IPS DF 6.9 (cell line): Measurements from ENCODE around the gene PVALEF.

ENCODE experiments used
- DNase-seq: peaks from one replicate; pipeline ENCODE4 v3.0.0-alpha.2; 2013; ENCODE audit warnings: low read depth, low spot score
- H3K27ac ChIP-seq: one replicate; pipeline ENCODE4 v1.5.1; 2013; ENCODE audit warnings: low read length, control low read depth
- H3K27me3 ChIP-seq: 2 replicates; pipeline ENCODE4 v1.6.1; 2013; ENCODE audit warnings: mild to moderate bottlenecking, low read length; ENCODE audit not compliant: control insufficient read depth, insufficient read depth
- H3K36me3 ChIP-seq: 2 replicates; pipeline ENCODE4 v1.6.1; 2013; ENCODE audit warnings: low read length; ENCODE audit not compliant: control insufficient read depth, insufficient read depth
- H3K4me1 ChIP-seq: 2 replicates; pipeline ENCODE4 v1.6.1; 2013; ENCODE audit warnings: low read length; ENCODE audit not compliant: control insufficient read depth, insufficient read depth
- H3K4me3 ChIP-seq: 2 replicates; pipeline ENCODE4 v1.5.1; 2013; ENCODE audit warnings: mild to moderate bottlenecking, low read length
- H3K9me3 ChIP-seq: 2 replicates; pipeline ENCODE4 v1.6.1; 2013; ENCODE audit warnings: low read length, inconsistent platforms; ENCODE audit not compliant: control insufficient read depth, insufficient read depth
- WGBS: extraction: QIAGEN DNeasy Blood & Tissue Kit; methylation state at CpG from one replicate; pipeline ENCODE4 v1.1.7; 2013; ENCODE audit warnings: mixed read lengths, missing lambda C conversion rate; ENCODE audit not compliant: insufficient read length, insufficient coverage; 5-methylcytosine and 5-hydroxymethylcytosine counted together

PVALEF gene

DNA sequence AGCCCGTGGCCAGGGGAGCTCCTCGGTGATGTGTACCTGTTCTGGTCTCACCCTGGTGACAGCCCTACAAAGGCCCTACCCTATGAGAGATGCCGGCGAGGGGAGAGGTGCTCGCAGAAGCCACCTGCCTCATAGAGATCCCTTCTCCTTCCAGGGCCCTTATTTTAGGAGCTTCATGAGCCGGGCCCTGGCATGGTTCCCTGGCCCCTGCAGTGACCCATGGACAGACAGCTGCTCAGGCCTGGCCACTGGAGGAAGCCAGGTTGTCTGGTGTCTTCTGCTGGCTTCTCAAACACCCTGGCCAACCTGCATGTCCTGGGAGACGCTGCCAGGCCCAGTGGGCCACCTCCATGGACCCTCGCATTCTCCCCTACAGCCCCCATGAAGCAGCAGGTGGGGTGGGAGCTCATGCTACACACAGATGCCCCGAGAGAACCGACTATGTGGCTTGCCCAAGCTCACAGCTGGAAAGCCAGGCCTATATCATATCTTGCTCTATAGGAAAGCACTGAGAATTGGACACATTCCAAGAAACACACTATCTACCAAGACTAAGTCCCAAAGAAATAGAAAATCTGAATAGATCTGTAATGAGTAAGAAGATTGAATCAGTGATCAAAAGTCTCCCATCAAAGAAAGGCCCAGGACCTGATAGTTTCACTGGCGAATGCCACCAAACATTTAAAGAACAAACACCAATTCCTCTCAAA is 7.9 kb downstream of the PVALEF start:
- no peaks in the 10 kb centered on the region for H3K4me1 ChIP-seq
- DNase-seq, result no peak
- H3K4me3 ChIP-seq, result no peak overlapping the region
- H3K27me3 ChIP-seq, result no peaks in the 10 kb centered on the region
- H3K9me3 ChIP-seq, result no peaks in the 10 kb centered on the region
- no CpG with 5 or more reads among the region's 11 CpGs for WGBS
- H3K36me3 ChIP-seq, result no peaks in the 10 kb centered on the region
- no peak overlapping the region for H3K27ac ChIP-seq

- no CpG with 5 or more reads among the region's 1 CpG for WGBS
- Histone ChIP-seq H3K9me3 (no peaks in the 10 kb centered on the region), H3K27ac (no peak overlapping the region), H3K27me3 (no peaks in the 10 kb centered on the region), H3K4me1 (no peaks in the 10 kb centered on the region), H3K36me3 (no peaks in the 10 kb centered on the region), H3K4me3 (no peak overlapping the region)
- no peak for DNase-seq
Observed at GRCh38 chr17:81173762-81174155, 8.5 kb downstream of the PVALEF start.

GRCh38 chr17:81176666-81177065 is 11.4 kb downstream of the PVALEF start:
- Histone ChIP-seq H3K9me3 (no peaks in the 10 kb centered on the region), H3K36me3 (no peaks in the 10 kb centered on the region), H3K27me3 (no peaks in the 10 kb centered on the region), H3K27ac (no peak overlapping the region), H3K4me1 (no peaks in the 10 kb centered on the region), H3K4me3 (no peak overlapping the region)
- no CpG with 5 or more reads among the region's 7 CpGs for whole genome bisulfite sequencing
- DNase-seq, result no peak

DNA sequence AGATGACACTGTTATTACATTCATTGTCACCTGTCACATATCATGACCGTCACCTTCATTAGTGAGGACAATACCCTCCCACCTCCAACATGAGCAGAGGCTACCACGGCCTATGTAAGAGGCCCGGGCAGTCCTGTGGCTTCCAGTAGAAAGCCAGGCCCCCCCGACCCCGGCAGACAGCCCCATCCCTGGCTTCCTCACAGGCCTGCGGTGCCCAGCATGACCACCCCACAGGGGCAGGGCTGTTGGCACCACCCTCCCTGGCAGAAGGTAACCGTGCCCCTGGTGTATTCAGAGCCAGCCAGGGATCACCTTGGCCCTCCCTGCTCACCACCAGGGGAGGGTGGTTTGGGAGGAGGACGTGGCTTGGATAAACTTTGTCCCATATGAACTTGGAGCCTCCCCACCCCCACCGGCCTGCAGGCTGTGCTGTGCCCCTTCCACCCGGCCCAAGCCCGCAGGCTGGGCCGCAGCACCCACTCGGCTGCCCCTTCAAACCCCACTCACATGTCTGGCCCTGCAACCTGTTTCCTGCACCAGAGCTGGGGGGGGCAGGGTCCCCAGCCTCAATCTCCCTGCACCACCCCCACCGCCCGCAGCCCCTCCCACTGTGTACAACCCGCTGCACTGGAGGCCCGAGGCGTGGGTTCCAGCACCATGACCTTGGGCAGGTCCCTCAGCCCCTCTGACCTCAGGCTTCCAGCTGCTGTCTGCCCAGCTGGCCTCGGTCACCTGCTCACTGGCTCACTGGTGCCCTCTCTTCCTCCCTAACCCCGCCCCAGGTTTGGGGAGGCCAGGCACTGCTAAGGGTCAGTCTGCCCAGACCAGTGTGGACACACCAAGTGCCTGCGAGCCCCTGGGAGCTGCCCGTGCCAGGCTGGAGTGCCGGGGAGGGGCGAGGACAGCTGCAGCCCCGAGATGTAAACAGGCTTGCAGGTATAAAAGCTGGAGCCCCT is 13.1 kb downstream of the PVALEF start:
- no CpG with 5 or more reads among the region's 25 CpGs for WGBS
- Histone ChIP-seq H3K9me3 (no peaks in the 10 kb centered on the region), H3K27ac (no peak overlapping the region), H3K27me3 (no peaks in the 10 kb centered on the region), H3K4me1 (no peaks in the 10 kb centered on the region), H3K36me3 (no peaks in the 10 kb centered on the region), H3K4me3 (no peak overlapping the region)
- DNase-seq, result no peak

DNA sequence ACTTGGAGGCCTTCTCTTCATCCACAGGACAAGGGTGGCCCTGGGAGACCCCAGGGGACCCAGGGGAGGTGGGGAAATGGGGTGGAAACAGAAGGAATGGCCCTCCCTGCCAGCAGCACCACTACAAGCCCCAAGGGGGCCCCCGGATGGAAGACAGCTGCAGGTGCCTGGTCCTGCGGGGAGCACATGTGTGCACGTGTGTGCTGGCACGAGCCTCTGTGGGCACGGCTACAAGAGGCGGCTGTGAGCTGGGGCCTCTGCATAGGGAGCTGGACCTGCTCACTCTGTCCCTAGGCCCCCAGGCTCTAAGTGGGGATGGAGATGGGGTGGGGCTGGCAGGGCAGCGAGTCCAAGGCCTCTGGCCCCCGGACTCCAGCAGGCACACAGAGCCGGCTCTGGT is 13.9 kb downstream of the PVALEF start:
- H3K27me3 ChIP-seq, result no peaks in the 10 kb centered on the region
- H3K4me3 ChIP-seq, result no peak overlapping the region
- H3K27ac ChIP-seq, result no peak overlapping the region
- no CpG with 5 or more reads among the region's 9 CpGs for WGBS
- no peaks in the 10 kb centered on the region for H3K9me3 ChIP-seq
- H3K36me3 ChIP-seq, result no peaks in the 10 kb centered on the region
- DNase-seq, result no peak
- no peaks in the 10 kb centered on the region for H3K4me1 ChIP-seq

DNA sequence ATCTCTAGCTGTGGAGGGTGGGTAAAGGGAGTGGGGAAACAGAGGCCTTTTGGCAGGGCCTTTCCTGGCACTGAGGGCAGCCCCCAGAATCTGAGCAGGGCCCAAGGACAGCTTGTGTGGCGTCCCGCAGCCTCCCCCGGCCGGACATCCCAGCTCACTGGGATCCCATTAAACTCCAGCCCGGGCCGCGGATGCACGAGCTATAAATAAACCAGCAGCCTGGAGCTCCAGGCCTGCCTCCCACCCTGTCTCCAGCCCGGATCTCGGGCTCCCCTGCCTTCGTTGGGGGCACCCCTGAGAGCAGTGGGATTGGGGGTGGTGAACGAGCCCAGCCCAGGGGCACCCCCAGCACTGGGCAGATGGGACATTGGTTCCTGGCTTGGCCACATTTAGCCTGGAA is 14.6 kb downstream of the PVALEF start:
- Histone ChIP-seq H3K9me3 (no peaks in the 10 kb centered on the region), H3K27ac (no peak overlapping the region), H3K27me3 (no peaks in the 10 kb centered on the region), H3K4me1 (no peaks in the 10 kb centered on the region), H3K36me3 (no peaks in the 10 kb centered on the region), H3K4me3 (no peak overlapping the region)
- no peak for DNase-seq
- no CpG with 5 or more reads among the region's 12 CpGs for WGBS

GRCh38 chr17:81180836-81181810 is 15.8 kb downstream of the PVALEF start:
- Histone ChIP-seq H3K27ac (no peak overlapping the region), H3K4me1 (no peaks in the 10 kb centered on the region), H3K27me3 (no peaks in the 10 kb centered on the region), H3K36me3 (no peaks in the 10 kb centered on the region), H3K9me3 (no peaks in the 10 kb centered on the region), H3K4me3 (no peak overlapping the region)
- no CpG with 5 or more reads among the region's 49 CpGs for WGBS
- DNase-seq, result no peak

DNA sequence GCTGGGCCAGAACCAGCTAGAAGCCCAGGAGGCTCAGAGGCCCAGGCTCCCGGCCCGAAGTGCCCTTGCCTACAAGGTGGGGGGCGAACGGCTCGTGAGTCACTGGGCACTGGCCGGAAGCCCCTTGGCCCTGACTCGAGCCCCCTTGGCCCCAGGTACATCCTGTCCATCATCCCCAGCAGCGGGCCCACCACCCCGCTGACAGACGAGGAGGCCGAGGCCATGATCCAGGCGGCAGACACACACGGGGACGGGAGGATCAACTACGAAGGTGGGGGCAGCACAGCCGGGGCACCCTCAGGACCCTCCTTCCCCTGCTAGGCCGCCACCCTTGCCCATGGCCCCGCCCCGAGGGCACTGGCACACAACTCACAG is 16.5 kb downstream of the PVALEF start:
- DNase-seq, result no peak
- no peaks in the 10 kb centered on the region for H3K4me1 ChIP-seq
- no peaks in the 10 kb centered on the region for H3K36me3 ChIP-seq
- no peaks in the 10 kb centered on the region for H3K27me3 ChIP-seq
- no CpG with 5 or more reads among the region's 19 CpGs for WGBS
- H3K4me3 ChIP-seq, result no peak overlapping the region
- H3K27ac ChIP-seq, result no peak overlapping the region
- H3K9me3 ChIP-seq, result no peaks in the 10 kb centered on the region

GRCh38 chr17:81182596-81182995 is 17.3 kb downstream of the PVALEF start:
- Histone ChIP-seq H3K36me3 (no peaks in the 10 kb centered on the region), H3K9me3 (no peaks in the 10 kb centered on the region), H3K4me1 (no peaks in the 10 kb centered on the region), H3K4me3 (no peak overlapping the region), H3K27ac (no peak overlapping the region), H3K27me3 (no peaks in the 10 kb centered on the region)
- DNase-seq, result no peak
- WGBS, result no CpG with 5 or more reads among the region's 5 CpGs

DNA sequence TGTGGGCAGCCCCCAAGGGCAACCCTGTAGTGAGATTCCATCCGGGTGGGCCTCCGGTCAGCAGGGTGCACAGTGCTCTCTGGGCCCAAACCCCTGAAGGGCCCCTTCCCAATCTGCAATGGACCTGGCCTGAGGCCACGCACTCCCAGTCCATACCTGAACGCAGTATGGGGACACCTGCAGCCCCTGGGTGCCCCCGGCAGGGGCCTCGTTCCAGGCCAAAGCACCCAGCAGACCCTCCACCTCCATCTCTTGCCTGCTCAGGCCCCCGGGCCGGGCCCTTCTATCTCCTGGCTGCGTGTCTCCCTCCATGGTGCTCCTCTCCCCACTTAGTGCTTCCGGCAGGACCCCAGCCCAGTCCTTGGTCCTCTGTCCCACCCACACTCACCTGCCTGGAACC is 18.0 kb downstream of the PVALEF start:
- H3K36me3 ChIP-seq, result no peaks in the 10 kb centered on the region
- H3K27me3 ChIP-seq, result no peaks in the 10 kb centered on the region
- no peak overlapping the region for H3K4me3 ChIP-seq
- H3K27ac ChIP-seq, result no peak overlapping the region
- no peak for DNase-seq
- no CpG with 5 or more reads among the region's 10 CpGs for WGBS
- H3K4me1 ChIP-seq, result no peaks in the 10 kb centered on the region
- no peaks in the 10 kb centered on the region for H3K9me3 ChIP-seq
